ENCODE results near the gene UGT2A3.
"Not testable (repeated sequence)": the region's sequence is repeated elsewhere in the genome, so short reads cannot be mapped to it uniquely, and the experiment has no call there.

Gene UGT2A3

DNA sequence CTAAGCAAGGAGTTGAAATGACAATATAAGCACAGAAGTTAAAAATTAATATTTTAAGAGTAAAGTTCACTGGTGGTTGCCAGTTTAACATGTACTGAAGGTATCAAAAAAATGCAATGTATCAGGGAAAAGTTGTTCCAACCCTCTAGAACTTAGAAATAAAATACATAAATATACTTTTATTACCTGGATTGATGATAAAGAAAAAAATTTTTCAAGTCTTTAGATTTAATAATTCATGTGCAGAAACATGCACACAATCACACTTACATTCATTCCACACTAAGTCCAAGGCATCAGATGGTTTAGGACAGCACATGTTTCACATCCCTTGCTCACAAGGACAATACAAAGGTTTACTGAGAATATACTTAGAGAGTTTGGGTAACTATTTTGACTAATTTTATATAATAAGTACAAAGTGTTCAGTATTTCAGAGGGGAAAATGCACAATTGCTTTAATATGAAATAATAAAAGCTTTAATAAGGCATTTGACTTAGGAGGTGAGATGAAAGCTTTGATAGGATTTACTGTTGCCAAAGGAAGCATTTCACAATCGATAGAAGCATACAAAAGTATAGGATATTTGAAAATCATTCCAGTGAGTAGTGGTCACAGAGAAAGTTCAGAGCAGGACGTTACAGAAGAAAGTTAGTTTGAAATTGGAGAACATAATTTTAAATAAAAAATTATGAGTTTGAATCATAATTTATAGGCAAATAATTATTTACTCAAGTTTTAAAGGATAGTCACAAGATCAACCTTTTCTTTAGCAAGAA is 392 bp upstream of the UGT2A3 start:
- CTCF ChIA-PET = no interaction called here

DNA sequence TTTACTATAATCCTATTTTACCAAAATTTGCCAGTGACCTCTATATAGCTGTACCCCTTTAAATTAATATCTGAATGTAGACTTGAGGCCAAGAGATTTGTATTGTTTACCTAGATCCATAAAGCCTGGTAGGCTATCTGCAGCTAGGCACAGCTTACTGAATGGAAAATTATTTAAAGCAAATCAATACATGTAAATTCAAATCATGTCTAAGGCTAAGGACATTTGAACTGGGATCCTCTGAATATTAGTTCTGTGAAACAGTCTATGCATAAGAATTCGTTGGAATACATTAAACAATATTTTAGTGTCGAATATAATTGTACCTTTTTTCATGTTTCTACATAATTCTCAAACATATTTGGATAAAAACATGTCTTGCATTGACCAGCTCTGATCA is 1.6 kb downstream of the UGT2A3 start:
- no peak for TF ChIP-seq CTCF (IDR thresholded peaks at IDR 0.05; ENCODE audit: insufficient read depth, low read length, missing control alignments)
- ChIA-PET POLR2A (no interaction called here), CTCF (no interaction called here)
- no peak for DNase-seq (ENCODE audit: low read depth, low spot score)
- H3K4me3 ChIP-seq (ENCODE audit: low read depth, low read length) = no peak overlapping the region

More for the DNA sequence above, 392 bp upstream of the UGT2A3 start:
- TF ChIP-seq CTCF (IDR thresholded peaks at IDR 0.05; ENCODE audit: insufficient read depth, low read length, missing control alignments) = no peak
- DNase-seq (ENCODE audit: low read depth, low spot score) = no peak
- POLR2A ChIA-PET = no interaction called here
- H3K4me3 ChIP-seq (ENCODE audit: low read depth, low read length) = no peak overlapping the region

- TF ChIP-seq CTCF (IDR thresholded peaks at IDR 0.05; ENCODE audit: insufficient read depth, low read length, missing control alignments) = no peak
- DNase-seq (ENCODE audit: low read depth, low spot score) = no peak
- CTCF ChIA-PET = no interaction called here
- H3K4me3 ChIP-seq (ENCODE audit: low read depth, low read length) = no peak overlapping the region
- POLR2A ChIA-PET = no interaction called here
Observed at GRCh38 chr4:68948985-68949384, 2.6 kb downstream of the UGT2A3 start.

DNA sequence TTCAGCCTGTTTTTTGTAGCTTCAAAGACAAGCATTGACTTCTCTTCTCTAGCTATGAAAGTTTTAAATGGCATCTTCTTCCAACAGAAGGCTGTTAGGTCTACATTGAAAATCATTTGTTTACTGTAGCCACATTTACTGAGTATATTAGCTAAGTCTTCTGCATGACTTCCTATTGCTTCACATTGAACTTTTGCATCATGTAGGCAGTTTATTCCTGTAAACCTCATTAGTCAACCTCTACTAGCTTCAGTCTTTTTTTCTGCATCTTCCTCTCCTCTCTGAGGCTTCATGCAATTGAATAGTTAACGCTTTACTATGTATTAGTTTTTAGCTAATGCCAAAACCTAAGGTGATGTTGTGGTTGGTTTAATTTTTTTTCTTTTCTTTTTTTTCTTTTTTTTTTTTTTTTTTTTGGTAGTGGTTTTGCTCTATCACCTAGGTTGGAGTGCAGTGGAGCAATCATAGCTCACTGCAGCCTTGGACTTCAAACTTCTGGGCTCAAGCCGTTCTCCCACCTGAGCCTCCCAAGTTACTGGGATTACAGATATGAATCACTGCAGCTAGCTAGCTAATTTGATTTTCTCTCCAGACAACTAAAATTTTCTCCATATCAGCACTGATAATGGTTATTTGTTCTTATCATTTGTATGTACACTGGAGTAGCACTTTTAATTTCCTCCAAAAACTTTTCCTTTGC is 3.4 kb downstream of the UGT2A3 start:
- DNase-seq (ENCODE audit: low read depth, low spot score) = no peak
- POLR2A ChIA-PET = no interaction called here
- no peak overlapping the region for H3K4me3 ChIP-seq (ENCODE audit: low read depth, low read length)
- TF ChIP-seq CTCF (IDR thresholded peaks at IDR 0.05; ENCODE audit: insufficient read depth, low read length, missing control alignments) = no peak
- CTCF ChIA-PET = no interaction called here

- no peak overlapping the region for H3K4me3 ChIP-seq (ENCODE audit: low read depth, low read length)
- ChIA-PET POLR2A (no interaction called here), CTCF (no interaction called here)
- DNase-seq (ENCODE audit: low read depth, low spot score) = no peak
- no peak for TF ChIP-seq CTCF (IDR thresholded peaks at IDR 0.05; ENCODE audit: insufficient read depth, low read length, missing control alignments)
Observed at GRCh38 chr4:68929076-68929737, 22.4 kb downstream of the UGT2A3 start.

- H3K4me3 ChIP-seq (ENCODE audit: low read depth, low read length) = no peak overlapping the region
- no peak for TF ChIP-seq CTCF (IDR thresholded peaks at IDR 0.05; ENCODE audit: insufficient read depth, low read length, missing control alignments)
- ChIA-PET CTCF (no interaction called here), POLR2A (no interaction called here)
- no peak for DNase-seq (ENCODE audit: low read depth, low spot score)
Observed at GRCh38 chr4:68927165-68927564, 24.4 kb downstream of the UGT2A3 start.

GRCh38 chr4:68922202-68922601 is 29.4 kb downstream of the UGT2A3 start:
- DNase-seq (ENCODE audit: low read depth, low spot score); H3K4me3 ChIP-seq (ENCODE audit: low read depth, low read length); CTCF ChIA-PET; POLR2A ChIA-PET: not testable (repeated sequence)
